Occipital lobe (tissue), 2 donors: ENCODE results near the gene GYS1. TPM values are rescaled to one million over a fixed set of nuclear protein-coding genes. Genes with fewer than 3 reads are reported as not detected.
A peak's percentile ranks its signal among the peaks of the same experiment; 100 is the strongest.
"Not testable (repeated sequence)": the region's sequence is repeated elsewhere in the genome, so short reads cannot be mapped to it uniquely, and the experiment has no call there.

Source experiments
- DNase-seq: peaks from one replicate; lab custom pipeline; 2025; lab: John Stamatoyannopoulos, UW
- total RNA-seq: library from RNA; depleted of rRNA; stranded (reverse); fragments of >200 nt; gene quantifications from one replicate; pipeline ENCODE4 v1.2.3, GENCODE V29; 2014

The GYS1 gene
- total RNA-seq: 14.2 TPM

GRCh38 chr19:48993175-48994034 lies at the start of gene GYS1, which contains the start of gene RUVBL2:
GYS1 (minus strand) TSS chr19:48993309; CDS start chr19:48993112, 197 bp downstream.
RUVBL2 (plus strand) TSS chr19:48993887; CDS start chr19:48993912, 25 bp downstream.
- peak; percentile 99 for DNase-seq

GRCh38 chr19:49042666-49043065 lies 49.6 kb upstream of the GYS1 start:
- DNase-seq: not testable (repeated sequence)

GRCh38 chr19:49042177-49042576 lies 49.1 kb upstream of the GYS1 start:
- DNase-seq: no peak

GRCh38 chr19:49039736-49040135 lies 46.6 kb upstream of the GYS1 start:
- DNase-seq: not testable (repeated sequence)

GRCh38 chr19:49038557-49039276 lies 45.6 kb upstream of the GYS1 start:
- not testable (repeated sequence) for DNase-seq

GRCh38 chr19:49038111-49038510 lies 45.0 kb upstream of the GYS1 start:
- not testable (repeated sequence) for DNase-seq

- DNase-seq: not testable (repeated sequence)
Measured at GRCh38 chr19:49036815-49037214, 43.7 kb upstream of the GYS1 start, which contains the start of gene CGB1. CGB1 (minus strand) TSS chr19:49036895; CDS start chr19:49036711, 184 bp downstream.

GRCh38 chr19:49031642-49032301 lies 38.7 kb upstream of the GYS1 start, which contains the start of gene CGB2:
CGB2 (plus strand) TSS chr19:49031890; CDS start chr19:49032096, 206 bp downstream.
- not testable (repeated sequence) for DNase-seq

- not testable (repeated sequence) for DNase-seq
Measured at GRCh38 chr19:49030323-49030722, 37.2 kb upstream of the GYS1 start.

GRCh38 chr19:49029749-49030148 lies 36.6 kb upstream of the GYS1 start:
- DNase-seq: not testable (repeated sequence)

- DNase-seq: not testable (repeated sequence)
Measured at GRCh38 chr19:49028686-49029085, 35.6 kb upstream of the GYS1 start.

- DNase-seq: not testable (repeated sequence)
Measured at GRCh38 chr19:49025599-49025998, 32.5 kb upstream of the GYS1 start.

GRCh38 chr19:49025088-49025487 lies 32.0 kb upstream of the GYS1 start:
- DNase-seq: not testable (repeated sequence)

- not testable (repeated sequence) for DNase-seq
Measured at GRCh38 chr19:49024233-49024632, 31.1 kb upstream of the GYS1 start, which contains the start of gene CGB3. CGB3 (minus strand) TSS chr19:49024333; CDS start chr19:49023971, 362 bp downstream.

- no peak for DNase-seq
Measured at GRCh38 chr19:49022116-49022515, 29.0 kb upstream of the GYS1 start.

GRCh38 chr19:49020931-49021895 lies 28.1 kb upstream of the GYS1 start:
- no peak for DNase-seq

- no peak for DNase-seq
Measured at GRCh38 chr19:49020342-49020741, 27.2 kb upstream of the GYS1 start.

- no peak for DNase-seq
Measured at GRCh38 chr19:49019242-49019932, 26.3 kb upstream of the GYS1 start.
